ENCODE results near the gene CNTN5. TPM values are rescaled to one million over a fixed set of nuclear protein-coding genes. Genes with fewer than 3 reads are reported as not detected.

The CNTN5 gene
- total RNA-seq, 1 donor from 2014 or later: not detected

GRCh38 chr11:99911116-99911515 is 890.4 kb downstream of the CNTN5 start:
- intact Hi-C loops (cut with micrococcal nuclease): no loop called here

- intact Hi-C loops (cut with micrococcal nuclease): no loop called here
These were observed 895.3 kb downstream of the CNTN5 start for GRCh38 chr11:99916078-99916477.

DNA sequence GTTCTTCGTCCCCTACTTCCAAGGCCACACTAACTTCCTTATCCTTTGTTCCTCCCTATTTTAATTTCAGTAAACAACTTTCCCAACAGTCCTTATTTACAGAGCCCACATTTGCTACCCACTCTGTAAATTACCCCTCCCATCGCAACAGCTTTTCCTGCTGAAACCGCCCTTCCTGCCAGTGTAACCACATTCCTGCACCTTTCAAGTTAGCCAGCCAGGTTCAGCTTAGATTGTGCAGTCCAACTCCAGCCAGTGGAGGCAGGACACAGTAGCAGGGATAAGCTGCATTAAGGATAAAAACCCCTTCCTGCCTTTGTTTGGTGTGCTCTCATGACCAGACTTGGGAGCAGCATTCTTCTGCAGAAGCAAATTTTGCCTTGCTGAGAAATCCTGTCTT is 898.0 kb downstream of the CNTN5 start:
- intact Hi-C loops (cut with micrococcal nuclease): no loop called here

DNA sequence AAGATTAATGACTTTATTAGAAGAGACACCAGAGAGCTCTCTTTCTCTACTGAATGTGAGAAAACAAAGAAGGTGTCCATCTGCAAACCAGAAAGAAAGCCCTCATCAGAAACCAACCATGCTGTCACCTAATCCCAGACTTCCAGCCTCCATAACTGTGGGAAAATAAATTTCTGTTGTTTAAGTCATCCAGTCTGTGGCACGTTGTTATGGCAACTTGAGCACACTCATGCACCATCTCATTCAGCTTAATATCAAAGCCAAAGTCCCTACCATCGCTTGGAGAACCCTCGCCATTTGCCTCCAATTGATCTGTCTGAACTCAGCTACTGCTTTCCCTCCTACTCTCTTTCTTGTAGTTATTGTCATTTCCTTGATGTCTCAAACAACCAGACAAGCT is 900.2 kb downstream of the CNTN5 start:
- intact Hi-C loops (cut with micrococcal nuclease): no loop called here

DNA sequence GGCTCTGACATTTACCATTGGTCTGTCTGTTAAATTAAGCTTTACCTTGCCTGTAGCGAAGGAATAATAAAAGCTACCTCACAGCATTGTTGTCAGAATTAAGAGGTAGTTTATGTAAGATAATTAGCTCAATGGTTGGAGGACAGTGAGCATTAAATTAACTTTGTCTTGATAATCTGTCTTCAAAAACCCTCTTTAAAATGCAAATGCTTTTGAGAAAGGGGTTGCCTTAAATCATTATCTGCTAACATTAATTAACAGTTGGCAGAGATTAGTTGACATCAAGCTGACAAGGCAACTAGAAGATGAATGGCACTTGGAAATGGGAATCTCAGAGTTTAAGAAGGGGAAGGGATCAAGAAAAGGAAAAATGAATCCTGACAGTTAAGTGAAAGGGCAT is 905.2 kb downstream of the CNTN5 start:
- intact Hi-C loops (cut with micrococcal nuclease): no loop called here

DNA sequence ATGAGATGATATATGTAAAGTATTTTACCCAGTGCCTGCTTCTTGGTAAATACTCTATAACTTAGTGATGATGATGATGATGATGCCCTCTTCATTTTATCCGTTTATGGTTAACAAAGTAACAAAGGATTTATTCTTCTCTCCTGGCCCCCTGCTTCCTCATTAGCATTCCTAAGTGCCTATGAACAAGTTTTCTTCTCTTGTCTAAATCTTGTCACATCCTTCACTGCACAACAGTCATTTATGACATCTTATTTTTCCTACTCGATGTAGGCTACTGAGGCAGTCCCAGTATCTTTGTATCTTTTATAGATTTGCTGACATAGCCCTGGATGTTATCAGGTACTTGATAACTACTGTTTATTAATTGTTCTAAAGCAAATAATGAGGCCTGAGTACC is 911.9 kb downstream of the CNTN5 start:
- intact Hi-C loops (cut with micrococcal nuclease): no loop called here

GRCh38 chr11:99934008-99934407 is 913.3 kb downstream of the CNTN5 start:
- intact Hi-C loops (cut with micrococcal nuclease): no loop called here

DNA sequence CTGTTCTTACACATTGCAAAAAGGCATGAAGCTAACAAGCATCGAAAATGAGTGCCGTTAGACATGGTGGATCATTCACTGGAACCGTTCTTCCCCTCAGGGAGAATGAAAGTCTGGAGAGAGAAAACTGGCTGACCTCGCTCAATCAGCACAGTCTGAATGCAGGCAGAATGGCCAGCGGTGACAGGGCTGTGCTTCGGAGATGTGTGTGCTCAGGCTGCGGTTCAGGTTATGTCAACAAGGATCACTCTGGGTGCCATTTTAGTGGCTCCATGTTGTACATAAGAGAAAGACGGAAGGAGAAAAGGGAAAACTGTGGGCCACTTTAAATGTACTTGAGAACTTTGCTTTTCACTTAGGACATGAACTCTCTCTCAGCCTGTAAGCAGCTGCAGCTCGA is 916.6 kb downstream of the CNTN5 start:
- intact Hi-C loops (cut with micrococcal nuclease): no loop called here

GRCh38 chr11:99952816-99953215 is 932.1 kb downstream of the CNTN5 start:
- intact Hi-C loops (cut with micrococcal nuclease): no loop called here

GRCh38 chr11:99960536-99960935 is 939.8 kb downstream of the CNTN5 start:
- intact Hi-C loops (cut with micrococcal nuclease): no loop called here

GRCh38 chr11:99968336-99968735 is 947.6 kb downstream of the CNTN5 start:
- intact Hi-C loops (cut with micrococcal nuclease): no loop called here

DNA sequence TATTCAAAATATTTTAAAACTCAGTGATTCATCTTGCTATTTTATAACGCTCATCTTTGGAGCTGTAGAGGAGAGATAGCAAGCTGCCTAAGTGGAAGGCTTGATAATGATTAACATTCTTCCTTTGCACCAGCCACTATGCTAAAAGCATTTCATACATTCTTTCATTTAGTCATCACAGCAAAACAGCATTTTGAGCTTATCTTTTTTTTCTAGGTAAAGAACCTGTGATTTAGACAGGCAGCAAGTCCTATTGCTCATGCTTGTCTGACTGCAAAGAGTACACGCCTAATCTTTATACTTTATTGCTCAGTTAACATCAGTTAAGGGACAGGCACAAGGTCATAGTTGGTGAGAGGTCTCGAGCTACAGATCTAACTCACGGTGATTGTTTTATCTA is 953.2 kb downstream of the CNTN5 start:
- intact Hi-C loops (cut with micrococcal nuclease): no loop called here

GRCh38 chr11:99979042-99979441 is 958.3 kb downstream of the CNTN5 start:
- intact Hi-C loops (cut with micrococcal nuclease): no loop called here

DNA sequence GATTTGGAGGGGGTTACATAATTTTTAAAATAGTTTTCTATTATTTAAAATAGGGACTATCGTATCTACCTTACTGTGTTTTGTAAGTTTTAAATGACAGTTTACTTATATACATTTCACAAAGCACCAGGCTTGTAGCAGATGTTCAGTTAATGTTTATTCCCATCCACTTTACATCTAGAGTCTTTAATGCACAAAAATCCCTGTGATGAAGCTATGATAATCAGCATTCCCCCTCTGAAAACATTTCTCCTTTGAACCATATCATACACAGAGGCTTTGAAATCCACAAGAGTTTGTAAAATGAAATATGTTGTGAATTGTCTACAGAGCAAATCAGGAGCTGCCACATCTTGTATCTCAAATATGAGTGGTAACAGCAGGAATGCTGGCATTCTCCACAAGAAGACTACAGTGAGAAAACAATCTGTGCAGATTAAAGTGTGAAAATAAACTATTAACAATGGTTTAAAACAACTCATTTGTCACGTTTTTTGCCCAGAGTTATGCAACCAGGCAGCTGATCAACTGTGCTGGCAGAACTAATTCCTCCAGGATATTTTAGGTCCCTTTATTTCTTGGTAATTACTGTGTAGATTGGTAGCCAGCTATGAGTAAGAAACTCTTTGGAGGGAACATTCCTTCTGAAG is 967.2 kb downstream of the CNTN5 start:
- intact Hi-C loops (cut with micrococcal nuclease): no loop called here

DNA sequence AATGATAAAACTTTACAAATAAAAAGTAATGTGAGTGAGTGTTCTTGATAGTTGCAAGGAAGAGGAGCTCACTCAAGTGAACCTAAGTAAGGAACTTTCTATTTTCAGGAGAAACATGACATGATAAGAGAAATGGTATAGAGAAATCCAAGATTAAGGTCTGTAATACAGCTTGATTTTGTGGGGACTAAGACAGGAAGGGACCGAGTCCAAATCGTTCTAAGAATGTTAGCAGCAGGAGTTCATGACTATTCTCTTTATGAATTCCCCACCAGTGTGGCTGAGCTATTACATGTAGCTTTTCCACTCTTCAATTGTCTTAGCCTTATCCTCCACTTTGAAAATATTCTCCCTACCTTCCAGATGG is 967.7 kb downstream of the CNTN5 start:
- intact Hi-C loops (cut with micrococcal nuclease): no loop called here

GRCh38 chr11:100003985-100004384 is 983.2 kb downstream of the CNTN5 start:
- intact Hi-C loops (cut with micrococcal nuclease): no loop called here

DNA sequence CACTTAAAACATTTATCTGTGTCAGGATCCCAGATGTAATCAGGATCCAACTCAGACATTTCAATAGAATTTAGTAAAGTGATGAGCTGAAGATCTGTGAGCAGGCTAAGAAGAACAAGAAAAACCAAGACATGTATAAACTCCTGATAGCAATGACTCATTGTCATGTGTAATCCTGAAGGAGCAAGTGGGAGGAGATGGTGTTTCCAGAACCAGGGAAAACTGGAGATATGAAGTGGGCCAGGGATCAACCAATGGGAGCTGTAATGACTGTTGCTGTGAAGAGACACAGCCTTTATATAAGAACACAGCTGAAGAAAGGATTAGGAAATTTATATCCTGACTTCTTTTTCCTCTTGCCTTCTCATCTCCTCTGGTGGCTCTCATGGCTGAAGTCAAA is 983.8 kb downstream of the CNTN5 start:
- intact Hi-C loops (cut with micrococcal nuclease): no loop called here

DNA sequence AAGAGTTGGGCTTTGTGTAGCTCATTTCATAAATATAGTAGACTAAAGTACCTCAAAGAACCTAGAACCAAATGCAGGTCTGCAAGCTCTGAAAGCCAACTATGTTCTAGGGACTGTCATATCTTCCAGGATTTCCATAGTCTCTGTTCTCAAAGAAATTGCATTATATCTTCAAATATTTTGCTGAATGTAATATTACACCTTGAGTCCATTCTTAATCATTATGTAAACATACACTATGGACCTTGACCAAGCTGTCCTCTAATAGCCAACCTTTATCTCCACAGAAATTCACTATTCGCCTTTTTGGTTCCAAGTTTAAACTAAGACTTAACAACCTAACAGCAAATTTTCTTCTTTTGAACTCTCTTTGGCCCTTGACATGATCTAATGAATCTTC is 987.7 kb downstream of the CNTN5 start:
- intact Hi-C loops (cut with micrococcal nuclease): no loop called here

DNA sequence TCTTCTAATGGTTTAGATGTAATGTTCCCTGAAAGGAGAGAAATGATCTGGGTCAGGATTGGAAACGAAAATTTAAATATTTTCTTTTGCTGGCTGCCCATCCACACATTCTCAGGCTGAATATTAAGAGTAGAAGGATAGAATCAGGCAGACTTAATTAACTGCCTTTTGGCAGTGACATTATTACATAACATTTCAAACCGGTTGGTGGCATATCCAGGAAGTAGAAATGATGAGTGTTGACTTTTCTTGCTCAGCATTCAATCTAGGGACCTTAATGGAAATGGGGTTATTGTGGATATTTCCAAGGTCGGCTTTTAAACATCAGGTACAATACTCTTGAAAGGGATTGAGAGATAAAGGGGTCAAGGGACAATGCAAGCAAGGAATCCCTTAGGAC is 989.0 kb downstream of the CNTN5 start:
- intact Hi-C loops (cut with micrococcal nuclease): no loop called here

DNA sequence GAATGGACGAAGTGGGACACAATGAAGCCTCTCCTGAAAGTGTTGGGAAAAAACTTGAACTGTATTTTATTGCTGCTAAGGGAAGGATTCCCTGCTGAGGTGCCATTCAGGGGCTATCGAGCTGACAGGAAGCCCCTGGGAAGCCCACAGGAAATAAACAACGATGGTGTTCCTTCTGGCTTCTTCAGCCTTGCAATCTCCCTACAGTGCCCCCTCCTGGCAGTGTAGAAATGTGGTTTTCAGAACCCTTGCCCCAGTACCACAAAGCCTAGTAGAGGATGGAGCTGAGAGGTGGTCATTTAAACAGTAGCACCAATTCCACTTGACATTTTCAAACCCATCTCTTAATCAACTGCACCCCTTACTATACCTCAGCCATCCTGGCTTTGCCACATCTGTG is 989.6 kb downstream of the CNTN5 start:
- intact Hi-C loops (cut with micrococcal nuclease): no loop called here

- intact Hi-C loops (cut with micrococcal nuclease): no loop called here
These were observed 990.9 kb downstream of the CNTN5 start for GRCh38 chr11:100011697-100012096.

- intact Hi-C loops (cut with micrococcal nuclease): no loop called here
These were observed 992.3 kb downstream of the CNTN5 start for GRCh38 chr11:100013011-100013410.

- intact Hi-C loops (cut with micrococcal nuclease): no loop called here
These were observed 1011.2 kb downstream of the CNTN5 start for GRCh38 chr11:100031973-100032372.

- intact Hi-C loops (cut with micrococcal nuclease): no loop called here
These were observed 1040.3 kb downstream of the CNTN5 start for GRCh38 chr11:100061006-100061405.

All from T-helper 2 cell treated with Interferon-gamma antibody and Interleukin-4, amounts not matched to agents 100 ng/mL and 5 ng/mL, for 36 hours (primary cell).